Measurements from ENCODE around the gene RNF146.

DNA sequence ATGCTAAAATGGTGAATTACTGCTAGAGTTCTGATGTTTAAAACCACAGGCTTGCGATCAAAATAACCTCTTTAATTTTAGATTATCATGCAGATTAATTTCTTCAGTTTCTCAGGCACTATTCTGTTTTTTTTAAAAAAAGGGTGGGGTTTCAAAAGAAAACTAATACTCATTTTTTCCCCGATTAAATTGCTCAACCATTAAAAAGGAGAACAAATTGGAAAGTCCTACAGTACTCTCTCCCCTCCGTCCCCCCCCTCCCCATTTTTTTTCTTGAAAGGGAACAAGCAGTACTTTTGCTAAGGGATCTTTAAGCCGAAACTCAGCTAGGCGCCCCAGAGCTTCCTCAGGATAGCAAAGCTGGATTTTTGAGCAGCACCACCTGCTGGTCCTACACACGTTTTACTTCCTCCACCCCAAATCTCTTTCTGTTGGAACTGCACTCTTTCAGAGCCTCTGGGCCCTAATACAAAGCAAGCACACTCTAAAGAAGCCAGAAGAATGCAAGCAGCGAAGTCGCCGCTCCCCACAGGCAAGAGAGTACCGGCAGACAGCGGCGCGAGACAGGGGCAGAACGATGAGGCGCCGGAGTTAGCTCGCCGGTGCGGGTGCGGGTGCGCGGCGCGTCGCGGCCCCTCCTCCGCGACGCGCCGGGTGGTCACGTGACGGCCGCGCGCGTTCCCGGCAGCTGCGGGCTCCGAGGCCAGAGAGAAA lies at the start of gene RNF146:
- TF ChIP-seq CTCF (IDR thresholded peaks at IDR 0.05; ENCODE audit: low read depth, low read length, missing input control): peak; percentile 70
- TF ChIP-seq TAF1 (conservative IDR thresholded peaks at IDR 0.05): peak; percentile 49
- TF ChIP-seq RAD21 (IDR thresholded peaks at IDR 0.05): peak; percentile 83 to 86
- TF ChIP-seq, protein P1, sequence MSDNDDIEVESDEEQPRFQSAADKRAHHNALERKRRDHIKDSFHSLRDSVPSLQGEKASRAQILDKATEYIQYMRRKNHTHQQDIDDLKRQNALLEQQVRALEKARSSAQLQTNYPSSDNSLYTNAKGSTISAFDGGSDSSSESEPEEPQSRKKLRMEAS (IDR thresholded peaks at IDR 0.05): no peak
- no peak for TF ChIP-seq FOXA1 (IDR thresholded peaks at IDR 0.05)
- peak; percentile 41 for TF ChIP-seq SP1 (IDR thresholded peaks at IDR 0.05)

Measured in liver (tissue), 3 donors.